GM19099 (cell line): ENCODE data around the gene MRPL38.

Experiments
- POLR2A ChIP-seq: IDR thresholded peaks from 3 replicates; pipeline ENCODE4 v1.6.1; 2011; ENCODE audit warnings: low read depth; ENCODE audit not compliant: insufficient read length; ENCODE audit errors: extremely low read depth

Gene MRPL38

GRCh38 chr17:75925103-75925502 is 20.4 kb upstream of the MRPL38 start:
- no peak for TF ChIP-seq POLR2A

- TF ChIP-seq POLR2A, result no peak
These were observed 18.5 kb upstream of the MRPL38 start for GRCh38 chr17:75922963-75923874.

GRCh38 chr17:75922173-75922961 is 17.7 kb upstream of the MRPL38 start:
- TF ChIP-seq POLR2A, result no peak

- TF ChIP-seq POLR2A, result no peak
These were observed 16.9 kb upstream of the MRPL38 start for GRCh38 chr17:75921596-75921995.

- TF ChIP-seq POLR2A, result no peak
These were observed 15.4 kb upstream of the MRPL38 start for GRCh38 chr17:75920045-75920560.

- no peak for TF ChIP-seq POLR2A
These were observed 14.9 kb upstream of the MRPL38 start for GRCh38 chr17:75919611-75920010.

- TF ChIP-seq POLR2A, result no peak
These were observed 13.3 kb upstream of the MRPL38 start for GRCh38 chr17:75917917-75918445.

GRCh38 chr17:75917141-75917916 is 12.6 kb upstream of the MRPL38 start:
- TF ChIP-seq POLR2A, result no peak

- TF ChIP-seq POLR2A, result no peak
These were observed 10.6 kb upstream of the MRPL38 start for GRCh38 chr17:75915268-75915667.

GRCh38 chr17:75914643-75915267 is 10.1 kb upstream of the MRPL38 start:
- TF ChIP-seq POLR2A, result no peak

GRCh38 chr17:75913537-75914210 is 9.0 kb upstream of the MRPL38 start:
- TF ChIP-seq POLR2A, result no peak

GRCh38 chr17:75910699-75911098 is 6.0 kb upstream of the MRPL38 start:
- no peak for TF ChIP-seq POLR2A

GRCh38 chr17:75909812-75910274 is 5.2 kb upstream of the MRPL38 start:
- TF ChIP-seq POLR2A, result no peak
